ENCODE data around the gene SYDE2. TPM values are rescaled to one million over a fixed set of nuclear protein-coding genes. Genes with fewer than 3 reads are reported as not detected.

SYDE2 gene
- total RNA-seq, 4 donors from 2014 or later = 75.5 to 119 (median 99.3) TPM

DNA sequence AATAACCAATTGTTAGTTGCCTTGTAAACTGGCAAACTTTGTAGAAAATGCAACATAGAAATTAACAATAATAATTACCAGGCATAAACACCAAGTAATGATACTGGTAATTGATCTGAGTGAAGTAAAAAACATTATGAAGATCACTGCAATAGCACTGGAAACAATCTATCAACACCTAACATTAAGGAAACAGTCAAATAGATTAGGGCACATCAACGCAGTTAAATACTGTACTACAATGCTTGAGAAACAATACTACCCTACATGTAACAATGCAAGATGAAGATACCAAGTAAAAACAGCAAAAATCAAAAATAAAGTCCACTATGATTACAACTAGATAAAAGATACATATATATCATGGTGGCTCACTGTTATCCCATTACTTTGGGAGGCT lies 16.6 kb downstream of the SYDE2 start:
- TF ChIP-seq POLR2A (IDR thresholded peaks at IDR 0.05; ENCODE audit: low read depth) (no peak), POLR2AphosphoS5 (IDR thresholded peaks at IDR 0.05) (no peak), EP300 (IDR thresholded peaks at IDR 0.05) (no peak)
- TF ChIP-seq, protein P1, sequence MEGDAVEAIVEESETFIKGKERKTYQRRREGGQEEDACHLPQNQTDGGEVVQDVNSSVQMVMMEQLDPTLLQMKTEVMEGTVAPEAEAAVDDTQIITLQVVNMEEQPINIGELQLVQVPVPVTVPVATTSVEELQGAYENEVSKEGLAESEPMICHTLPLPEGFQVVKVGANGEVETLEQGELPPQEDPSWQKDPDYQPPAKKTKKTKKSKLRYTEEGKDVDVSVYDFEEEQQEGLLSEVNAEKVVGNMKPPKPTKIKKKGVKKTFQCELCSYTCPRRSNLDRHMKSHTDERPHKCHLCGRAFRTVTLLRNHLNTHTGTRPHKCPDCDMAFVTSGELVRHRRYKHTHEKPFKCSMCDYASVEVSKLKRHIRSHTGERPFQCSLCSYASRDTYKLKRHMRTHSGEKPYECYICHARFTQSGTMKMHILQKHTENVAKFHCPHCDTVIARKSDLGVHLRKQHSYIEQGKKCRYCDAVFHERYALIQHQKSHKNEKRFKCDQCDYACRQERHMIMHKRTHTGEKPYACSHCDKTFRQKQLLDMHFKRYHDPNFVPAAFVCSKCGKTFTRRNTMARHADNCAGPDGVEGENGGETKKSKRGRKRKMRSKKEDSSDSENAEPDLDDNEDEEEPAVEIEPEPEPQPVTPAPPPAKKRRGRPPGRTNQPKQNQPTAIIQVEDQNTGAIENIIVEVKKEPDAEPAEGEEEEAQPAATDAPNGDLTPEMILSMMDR (IDR thresholded peaks at IDR 0.05) = no peak
- WGBS = 70% methylated on average over 1 of the region's 1 CpG
- Histone ChIP-seq H3K4me1 (peaks cover 8 to 62% (median 52%) of the 10 kb centered on the region in 4 donors), H3K9me3 (no peaks in the 10 kb centered on the region), H3K27ac (replicated peaks in 1 of 4) (no peak overlapping the region), H3K4me3 (no peak overlapping the region), H3K36me3 (peaks cover 0 to 13% (median 9%) of the 10 kb centered on the region in 4 donors), H3K27me3 (no peaks in the 10 kb centered on the region)
- DNase-seq (ENCODE audit: extremely low spot score) = no peak
- intact Hi-C loops (cut with DNase I) = no loop called here

DNA sequence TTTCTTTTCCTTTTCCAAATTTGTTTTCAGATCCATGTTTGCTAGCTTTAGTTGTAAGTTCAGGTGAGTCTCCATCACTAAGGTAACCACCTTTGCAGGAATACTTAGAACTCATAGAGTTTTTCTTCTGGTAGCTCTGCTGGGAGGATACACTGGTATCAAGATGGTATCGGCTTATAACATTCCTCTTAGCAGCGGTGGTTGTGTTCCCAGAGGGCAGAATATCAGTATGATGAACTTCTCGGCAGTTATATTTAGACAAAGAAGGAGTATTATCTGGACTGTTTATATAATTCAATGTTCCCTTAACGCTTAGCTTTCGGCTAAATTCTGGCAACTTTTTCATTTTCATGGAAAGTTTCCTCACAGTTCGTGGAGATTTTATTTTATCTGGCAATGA lies 18.1 kb downstream of the SYDE2 start:
- TF ChIP-seq POLR2A (IDR thresholded peaks at IDR 0.05; ENCODE audit: low read depth) (no peak), EP300 (IDR thresholded peaks at IDR 0.05) (no peak), POLR2AphosphoS5 (IDR thresholded peaks at IDR 0.05) (no peak)
- TF ChIP-seq, protein P1 (IDR thresholded peaks at IDR 0.05) = no peak
- WGBS = 26% methylated on average over 6 of the region's 6 CpGs
- Histone ChIP-seq H3K27me3 (no peaks in the 10 kb centered on the region), H3K4me1 (peaks cover 4 to 57% (median 46%) of the 10 kb centered on the region in 4 donors), H3K36me3 (peaks cover 0 to 8% (median 3%) of the 10 kb centered on the region in 4 donors), H3K9me3 (no peaks in the 10 kb centered on the region), H3K4me3 (peak overlapping the region in 2 of 4 donors; percentile 11 to 24), H3K27ac (replicated peaks in 1 of 4) (peak overlapping the region in 3 of 4 donors; percentile 29 to 33 (median 32))
- intact Hi-C loops (cut with DNase I) = no loop called here
- no peak for DNase-seq (ENCODE audit: extremely low spot score)

DNA sequence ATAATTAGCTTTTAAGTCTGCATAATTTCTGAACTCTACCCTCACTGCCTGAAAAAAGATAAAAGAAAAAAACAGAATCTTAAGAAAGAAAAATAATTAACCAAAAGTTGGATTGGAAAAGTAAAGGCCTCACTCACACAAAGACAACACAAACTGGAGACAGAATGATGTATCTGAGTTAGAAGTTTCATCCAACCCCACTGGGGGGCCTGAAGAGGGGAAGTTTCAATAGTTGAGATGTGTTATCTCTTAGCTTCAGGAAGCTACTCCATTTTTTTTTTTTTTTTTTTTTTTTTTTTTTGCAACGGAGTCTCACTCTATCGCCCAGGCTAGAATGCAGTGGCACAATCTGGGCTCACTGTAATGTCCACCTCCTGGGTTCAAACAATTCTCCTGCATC lies 19.9 kb downstream of the SYDE2 start:
- Histone ChIP-seq H3K4me3 (no peak overlapping the region), H3K4me1 (peaks cover 4 to 61% (median 49%) of the 10 kb centered on the region in 4 donors), H3K9me3 (no peaks in the 10 kb centered on the region), H3K27me3 (no peaks in the 10 kb centered on the region), H3K27ac (replicated peaks in 1 of 4) (no peak overlapping the region), H3K36me3 (peaks cover 0 to 8% (median 3%) of the 10 kb centered on the region in 4 donors)
- no peak for DNase-seq (ENCODE audit: extremely low spot score)
- TF ChIP-seq POLR2AphosphoS5 (IDR thresholded peaks at IDR 0.05) = no peak
- no peak for TF ChIP-seq POLR2A (IDR thresholded peaks at IDR 0.05; ENCODE audit: low read depth)
- TF ChIP-seq, protein P1 (IDR thresholded peaks at IDR 0.05) = no peak
- no peak for TF ChIP-seq EP300 (IDR thresholded peaks at IDR 0.05)
- intact Hi-C loops (cut with DNase I) = no loop called here
- WGBS = 75% methylated on average over 2 of the region's 2 CpGs

DNA sequence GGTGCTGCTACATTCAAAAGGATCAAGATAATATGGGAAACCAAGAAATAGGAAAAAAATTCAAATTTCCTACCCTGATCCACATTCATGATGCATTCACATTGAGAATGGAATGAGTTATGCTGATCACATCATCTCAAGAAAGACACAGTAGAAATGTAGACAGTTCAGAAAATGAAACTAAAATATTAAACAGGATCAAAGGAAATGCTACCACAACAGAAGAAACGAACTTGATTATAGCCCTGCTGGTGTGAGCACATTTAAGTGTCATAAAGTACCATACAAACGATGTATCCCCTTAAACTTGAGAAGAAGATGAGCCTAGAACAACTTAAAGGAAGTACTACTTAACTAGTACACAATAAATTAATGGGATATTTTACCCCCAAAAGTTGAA lies 21.3 kb downstream of the SYDE2 start:
- intact Hi-C loops (cut with DNase I) = no loop called here
- Histone ChIP-seq H3K27me3 (no peaks in the 10 kb centered on the region), H3K27ac (replicated peaks in 1 of 4) (no peak overlapping the region), H3K4me1 (peaks cover 4 to 58% (median 51%) of the 10 kb centered on the region in 4 donors), H3K9me3 (no peaks in the 10 kb centered on the region), H3K36me3 (peaks cover 0 to 8% (median 3%) of the 10 kb centered on the region in 4 donors), H3K4me3 (no peak overlapping the region)
- WGBS = 46% methylated on average over 2 of the region's 2 CpGs
- DNase-seq (ENCODE audit: extremely low spot score) = no peak
- no peak for TF ChIP-seq POLR2AphosphoS5 (IDR thresholded peaks at IDR 0.05)
- TF ChIP-seq, protein P1 (IDR thresholded peaks at IDR 0.05) = no peak
- TF ChIP-seq POLR2A (IDR thresholded peaks at IDR 0.05; ENCODE audit: low read depth) = no peak
- TF ChIP-seq EP300 (IDR thresholded peaks at IDR 0.05) = no peak

DNA sequence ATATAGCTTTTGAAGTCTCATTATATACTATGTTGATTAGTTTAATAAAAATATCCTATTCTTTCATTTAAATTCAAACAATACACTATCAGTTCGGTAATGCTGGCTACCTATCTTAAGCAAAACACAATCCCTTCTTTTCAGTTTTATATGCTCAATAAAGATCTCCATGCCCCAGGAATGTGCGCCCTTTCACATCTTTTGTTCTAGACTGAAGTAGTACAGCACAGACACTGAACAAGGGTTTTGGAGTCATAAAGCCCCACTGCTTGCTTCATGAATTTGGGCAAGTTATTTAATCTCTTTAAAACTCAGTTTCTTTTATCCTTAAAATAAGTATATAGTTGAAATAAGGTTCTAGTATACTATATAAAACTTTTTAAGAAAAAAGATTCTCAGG lies 22.4 kb downstream of the SYDE2 start:
- WGBS = 94% methylated on average over 2 of the region's 2 CpGs

More for the DNA sequence above, 22.4 kb downstream of the SYDE2 start:
- DNase-seq (ENCODE audit: extremely low spot score) = no peak
- Histone ChIP-seq H3K27ac (replicated peaks in 1 of 4) (no peak overlapping the region), H3K4me1 (peaks cover 4 to 55% (median 42%) of the 10 kb centered on the region in 4 donors), H3K27me3 (no peaks in the 10 kb centered on the region), H3K36me3 (peaks cover 0 to 8% (median 3%) of the 10 kb centered on the region in 4 donors), H3K4me3 (no peak overlapping the region), H3K9me3 (no peaks in the 10 kb centered on the region)
- TF ChIP-seq, protein P1 (IDR thresholded peaks at IDR 0.05) = no peak
- TF ChIP-seq POLR2AphosphoS5 (IDR thresholded peaks at IDR 0.05) = no peak
- TF ChIP-seq POLR2A (IDR thresholded peaks at IDR 0.05; ENCODE audit: low read depth) = no peak
- TF ChIP-seq EP300 (IDR thresholded peaks at IDR 0.05) = no peak
- intact Hi-C loops (cut with DNase I) = no loop called here
